ENCODE results near the gene FCHSD1.

FCHSD1 gene

DNA sequence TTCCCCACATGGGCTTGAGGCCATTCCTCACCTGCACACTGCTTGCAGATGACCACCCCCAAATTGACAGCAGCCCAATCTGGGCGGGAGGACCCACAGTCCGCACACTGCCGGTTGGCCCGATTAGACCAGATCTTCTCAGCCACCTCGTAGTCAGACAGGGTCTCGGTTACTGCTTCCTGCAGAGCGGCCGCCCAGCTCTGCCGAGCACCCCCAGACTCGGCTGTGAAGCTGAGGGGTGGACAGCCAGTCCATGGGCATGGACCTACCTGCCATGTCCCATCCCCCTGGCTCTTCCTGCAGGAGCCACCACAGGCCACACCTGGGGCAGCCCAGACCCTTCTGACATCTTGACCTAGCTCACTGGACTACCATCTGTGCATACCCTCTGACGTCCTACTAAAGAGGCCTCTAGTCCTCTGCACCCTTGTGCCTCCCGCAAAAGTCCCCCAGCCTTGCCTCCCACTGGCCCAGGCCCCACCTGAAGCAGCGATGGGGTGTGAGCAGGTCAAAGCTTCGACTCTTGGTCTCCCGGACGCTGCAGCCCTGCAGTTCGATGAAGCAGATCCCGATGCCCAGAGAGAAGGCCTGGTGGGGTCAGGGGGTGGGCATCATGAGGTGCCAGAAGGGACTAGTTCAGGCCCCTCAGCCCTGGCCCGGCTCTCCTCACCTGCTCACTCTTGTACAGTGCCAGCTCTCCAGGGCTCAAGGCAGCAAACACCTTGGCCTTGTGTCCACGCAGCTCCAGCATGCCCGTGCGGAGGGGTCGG, 21.0 kb upstream of the FCHSD1 start:
- no peak overlapping the region for H2BK12ac ChIP-seq (ENCODE audit: low read length)
- no peak overlapping the region for H3K14ac ChIP-seq (ENCODE audit: low read length)
- H3K18ac ChIP-seq (ENCODE audit: low read length) = no peak overlapping the region
- H3K9me3 ChIP-seq (ENCODE audit: insufficient read depth, low read depth, low read length) = peaks cover 2% of the 10 kb centered on the region
- DNase-seq = no peak
- H3K36me3 ChIP-seq (ENCODE audit: control insufficient read depth in 1 of 2, insufficient read depth in 2 of 2, low read length in 2 of 2) = peaks cover 21 to 44% of the 10 kb centered on the region in 2 experiments
- no peak overlapping the region for H2AFZ ChIP-seq (ENCODE audit: insufficient read depth, low read length, poor library complexity)
- no CpG with 5 or more reads among the region's 23 CpGs for WGBS (ENCODE audit: extremely low coverage, insufficient coverage, insufficient read length)
- no peak overlapping the region for H4K8ac ChIP-seq (ENCODE audit: low read depth, low read length)
- no peak overlapping the region for H3K4me3 ChIP-seq (ENCODE audit: low read depth, low read length)
- H3K27ac ChIP-seq (ENCODE audit: low read depth, low read length) = no peak overlapping the region
- no peak overlapping the region for H3K23ac ChIP-seq (ENCODE audit: low read length)
- H4K12ac ChIP-seq (ENCODE audit: low read depth, low read length) = no peak overlapping the region
- no peak overlapping the region for H2AK5ac ChIP-seq (ENCODE audit: low read length)
- no peak overlapping the region for H3K4me2 ChIP-seq (ENCODE audit: low read length)
- H3K4me1 ChIP-seq (ENCODE audit: control insufficient read depth in 1 of 2, insufficient read depth in 2 of 2, low read length in 2 of 2) = no peaks in the 10 kb centered on the region
- H3K9ac ChIP-seq (ENCODE audit: low read length) = no peak overlapping the region
- no peak overlapping the region for H2BK5ac ChIP-seq (ENCODE audit: low read depth, low read length, poor library complexity)
- H2BK120ac ChIP-seq (ENCODE audit: insufficient read depth, low read length, poor library complexity) = no peak overlapping the region
- no peaks in the 10 kb centered on the region for H3K79me2 ChIP-seq (ENCODE audit: control insufficient read depth, insufficient read depth, low read length, poor library complexity)
- no peak overlapping the region for H3K4ac ChIP-seq (ENCODE audit: low read depth, low read length)
- no peaks in the 10 kb centered on the region for H3K79me1 ChIP-seq (ENCODE audit: low read length)
- no peak overlapping the region for H4K91ac ChIP-seq (ENCODE audit: low read depth, low read length)
- no peaks in the 10 kb centered on the region for H3K27me3 ChIP-seq (ENCODE audit: insufficient read depth, low read length)

GRCh38 chr5:141669520-141669919, 18.3 kb upstream of the FCHSD1 start:
- Histone ChIP-seq H3K27me3 (ENCODE audit: insufficient read depth, low read length) (no peaks in the 10 kb centered on the region), H4K8ac (ENCODE audit: low read depth, low read length) (no peak overlapping the region)
- WGBS (ENCODE audit: extremely low coverage, insufficient coverage, insufficient read length) = no CpG with 5 or more reads among the region's 4 CpGs

DNA sequence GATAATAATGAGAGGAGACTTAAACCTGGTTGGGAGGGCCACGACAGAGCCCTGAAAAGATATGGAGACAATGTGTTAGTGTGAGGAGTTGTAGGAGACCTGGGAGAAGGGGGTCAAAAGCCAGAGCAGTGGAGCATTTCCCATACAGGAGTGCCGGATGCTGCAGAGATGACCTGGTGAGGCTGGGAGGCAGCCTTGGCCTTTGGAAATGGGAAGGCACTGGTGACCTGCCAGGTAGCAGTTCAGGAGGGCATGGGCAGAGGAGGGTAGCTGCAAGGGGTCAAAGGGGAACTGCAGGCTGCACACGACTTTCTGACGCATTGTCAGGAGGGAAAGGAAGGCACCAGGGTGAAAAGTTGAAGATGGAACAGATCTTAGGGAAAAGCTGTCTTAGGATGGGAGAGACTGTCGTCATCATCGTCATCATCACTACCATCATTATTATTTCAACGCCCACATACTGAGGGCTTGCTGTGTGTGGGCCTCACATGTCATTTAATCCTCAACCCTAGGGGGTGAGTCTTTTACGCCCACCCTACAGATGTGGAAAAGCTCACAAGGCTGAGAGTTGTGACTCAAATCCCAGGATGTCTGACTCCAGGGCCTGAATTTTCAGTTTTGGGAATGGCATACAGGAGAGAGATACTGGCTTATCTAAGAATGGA, 17.5 kb upstream of the FCHSD1 start:
- no peak overlapping the region for H3K27ac ChIP-seq (ENCODE audit: low read depth, low read length)
- H3K4ac ChIP-seq (ENCODE audit: low read depth, low read length) = no peak overlapping the region
- no peak overlapping the region for H3K23ac ChIP-seq (ENCODE audit: low read length)
- no peak overlapping the region for H3K18ac ChIP-seq (ENCODE audit: low read length)
- no peaks in the 10 kb centered on the region for H3K79me1 ChIP-seq (ENCODE audit: low read length)
- H4K8ac ChIP-seq (ENCODE audit: low read depth, low read length) = no peak overlapping the region
- H3K36me3 ChIP-seq (ENCODE audit: control insufficient read depth in 1 of 2, insufficient read depth in 2 of 2, low read length in 2 of 2) = peaks cover 27 to 46% of the 10 kb centered on the region in 2 experiments
- WGBS (ENCODE audit: extremely low coverage, insufficient coverage, insufficient read length) = no CpG with 5 or more reads among the region's 8 CpGs
- H3K4me2 ChIP-seq (ENCODE audit: low read length) = no peak overlapping the region
- no peaks in the 10 kb centered on the region for H3K27me3 ChIP-seq (ENCODE audit: insufficient read depth, low read length)
- H2BK12ac ChIP-seq (ENCODE audit: low read length) = no peak overlapping the region
- H3K79me2 ChIP-seq (ENCODE audit: control insufficient read depth, insufficient read depth, low read length, poor library complexity) = no peaks in the 10 kb centered on the region
- no peak overlapping the region for H3K9ac ChIP-seq (ENCODE audit: low read length)
- H2AFZ ChIP-seq (ENCODE audit: insufficient read depth, low read length, poor library complexity) = no peak overlapping the region
- H3K14ac ChIP-seq (ENCODE audit: low read length) = no peak overlapping the region
- DNase-seq = no peak
- H3K4me1 ChIP-seq (ENCODE audit: control insufficient read depth in 1 of 2, insufficient read depth in 2 of 2, low read length in 2 of 2) = no peaks in the 10 kb centered on the region
- no peak overlapping the region for H2BK120ac ChIP-seq (ENCODE audit: insufficient read depth, low read length, poor library complexity)
- H3K4me3 ChIP-seq (ENCODE audit: low read depth, low read length) = no peak overlapping the region
- no peak overlapping the region for H2AK5ac ChIP-seq (ENCODE audit: low read length)
- H4K91ac ChIP-seq (ENCODE audit: low read depth, low read length) = no peak overlapping the region
- peaks cover 2% of the 10 kb centered on the region for H3K9me3 ChIP-seq (ENCODE audit: insufficient read depth, low read depth, low read length)
- no peak overlapping the region for H2BK5ac ChIP-seq (ENCODE audit: low read depth, low read length, poor library complexity)
- no peak overlapping the region for H4K12ac ChIP-seq (ENCODE audit: low read depth, low read length)

More at GRCh38 chr5:141669520-141669919, 18.3 kb upstream of the FCHSD1 start:
- Histone ChIP-seq H3K4ac (ENCODE audit: low read depth, low read length) (no peak overlapping the region), H2BK120ac (ENCODE audit: insufficient read depth, low read length, poor library complexity) (no peak overlapping the region), H3K9me3 (ENCODE audit: insufficient read depth, low read depth, low read length) (peaks cover 2% of the 10 kb centered on the region), H2AK5ac (ENCODE audit: low read length) (no peak overlapping the region), H3K4me2 (ENCODE audit: low read length) (no peak overlapping the region), H3K18ac (ENCODE audit: low read length) (no peak overlapping the region), H3K79me1 (ENCODE audit: low read length) (no peaks in the 10 kb centered on the region), H2AFZ (ENCODE audit: insufficient read depth, low read length, poor library complexity) (no peak overlapping the region), H4K91ac (ENCODE audit: low read depth, low read length) (no peak overlapping the region), H2BK5ac (ENCODE audit: low read depth, low read length, poor library complexity) (no peak overlapping the region), H3K4me1 (ENCODE audit: control insufficient read depth in 1 of 2, insufficient read depth in 2 of 2, low read length in 2 of 2) (no peaks in the 10 kb centered on the region), H2BK12ac (ENCODE audit: low read length) (no peak overlapping the region), H3K9ac (ENCODE audit: low read length) (no peak overlapping the region), H3K27ac (ENCODE audit: low read depth, low read length) (no peak overlapping the region), H3K23ac (ENCODE audit: low read length) (no peak overlapping the region), H3K36me3 (ENCODE audit: control insufficient read depth in 1 of 2, insufficient read depth in 2 of 2, low read length in 2 of 2) (peaks cover 24 to 43% of the 10 kb centered on the region in 2 experiments), H3K79me2 (ENCODE audit: control insufficient read depth, insufficient read depth, low read length, poor library complexity) (no peaks in the 10 kb centered on the region), H3K4me3 (ENCODE audit: low read depth, low read length) (no peak overlapping the region), H3K14ac (ENCODE audit: low read length) (no peak overlapping the region), H4K12ac (ENCODE audit: low read depth, low read length) (no peak overlapping the region)
- no peak for DNase-seq

DNA sequence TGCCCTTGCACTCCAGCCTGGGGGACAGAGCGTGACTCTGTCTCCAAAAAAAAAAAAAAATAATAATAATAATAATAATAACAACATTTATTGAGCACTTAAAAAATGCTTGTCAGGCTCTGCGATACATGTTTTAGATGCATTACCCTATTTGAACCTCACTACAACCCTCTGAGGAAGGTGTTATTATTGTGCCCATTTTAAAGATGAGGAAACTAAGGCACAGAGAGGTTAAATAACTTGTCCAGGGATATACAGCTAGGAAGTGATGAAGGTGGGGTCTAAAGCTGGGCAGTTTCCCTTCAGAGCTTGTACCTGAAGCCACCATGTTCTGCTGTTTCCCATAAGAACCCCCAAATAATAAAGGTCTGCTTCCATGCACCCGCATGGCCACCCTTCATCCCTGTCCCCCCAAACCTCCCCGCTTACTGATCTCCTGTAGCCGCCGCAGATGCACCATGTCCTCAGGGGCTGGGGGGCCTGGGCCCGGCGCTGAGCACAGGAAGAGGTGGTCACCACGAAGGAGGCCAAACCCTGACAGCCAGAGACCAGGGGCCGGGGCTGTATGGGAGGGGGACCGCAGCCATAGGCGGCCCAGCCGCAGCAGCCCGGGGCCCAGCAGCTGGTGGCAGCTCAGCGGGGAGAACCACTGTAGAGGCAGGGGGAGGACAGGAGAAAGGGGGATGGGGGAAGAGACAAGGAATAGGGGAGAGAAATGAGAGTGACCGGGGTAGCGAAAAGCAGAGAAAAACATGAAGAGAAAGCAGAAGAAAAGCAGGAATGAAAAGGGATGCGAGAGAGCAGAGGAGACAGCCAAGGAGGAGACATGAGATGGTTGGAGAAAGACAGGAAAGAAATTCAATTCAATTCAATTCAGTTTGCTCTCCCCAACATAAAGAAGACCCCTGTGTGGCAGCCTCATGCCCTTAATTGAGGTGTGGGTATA, 15.1 kb upstream of the FCHSD1 start:
- H3K23ac ChIP-seq (ENCODE audit: low read length) = no peak overlapping the region
- no peak overlapping the region for H2AK5ac ChIP-seq (ENCODE audit: low read length)
- no peaks in the 10 kb centered on the region for H3K79me1 ChIP-seq (ENCODE audit: low read length)
- H3K9me3 ChIP-seq (ENCODE audit: insufficient read depth, low read depth, low read length) = peaks cover 2% of the 10 kb centered on the region
- H4K8ac ChIP-seq (ENCODE audit: low read depth, low read length) = no peak overlapping the region
- no peak overlapping the region for H2BK5ac ChIP-seq (ENCODE audit: low read depth, low read length, poor library complexity)
- H3K4me3 ChIP-seq (ENCODE audit: low read depth, low read length) = no peak overlapping the region
- H3K4me2 ChIP-seq (ENCODE audit: low read length) = no peak overlapping the region
- H3K4ac ChIP-seq (ENCODE audit: low read depth, low read length) = no peak overlapping the region
- no CpG with 5 or more reads among the region's 18 CpGs for WGBS (ENCODE audit: extremely low coverage, insufficient coverage, insufficient read length)
- no peak overlapping the region for H3K27ac ChIP-seq (ENCODE audit: low read depth, low read length)
- no peak overlapping the region for H2BK12ac ChIP-seq (ENCODE audit: low read length)
- no peak overlapping the region for H4K91ac ChIP-seq (ENCODE audit: low read depth, low read length)
- no peak for DNase-seq
- no peak overlapping the region for H2AFZ ChIP-seq (ENCODE audit: insufficient read depth, low read length, poor library complexity)
- H3K14ac ChIP-seq (ENCODE audit: low read length) = no peak overlapping the region
- H3K79me2 ChIP-seq (ENCODE audit: control insufficient read depth, insufficient read depth, low read length, poor library complexity) = no peaks in the 10 kb centered on the region
- no peak overlapping the region for H4K12ac ChIP-seq (ENCODE audit: low read depth, low read length)
- H3K9ac ChIP-seq (ENCODE audit: low read length) = no peak overlapping the region
- H3K4me1 ChIP-seq (ENCODE audit: control insufficient read depth in 1 of 2, insufficient read depth in 2 of 2, low read length in 2 of 2) = no peaks in the 10 kb centered on the region
- H2BK120ac ChIP-seq (ENCODE audit: insufficient read depth, low read length, poor library complexity) = no peak overlapping the region
- H3K18ac ChIP-seq (ENCODE audit: low read length) = no peak overlapping the region
- H3K36me3 ChIP-seq (ENCODE audit: control insufficient read depth in 1 of 2, insufficient read depth in 2 of 2, low read length in 2 of 2) = peaks cover 21 to 31% of the 10 kb centered on the region in 2 experiments
- H3K27me3 ChIP-seq (ENCODE audit: insufficient read depth, low read length) = no peaks in the 10 kb centered on the region

All from trophoblast cell (in vitro differentiated cells and primary cell).